ENCODE measurements around the gene PIGU.

The PIGU gene

GRCh38 chr20:34517114-34517505 is 159.8 kb downstream of the PIGU start:
- TF ChIP-seq KLF10 (tag by site-specific recombination; IDR thresholded peaks at IDR 0.05) (0 out of 2 replicates have a peak, but pooled peaks have one; percentile 3), ZNF362 (tag by site-specific recombination; IDR thresholded peaks at IDR 0.05) (0 out of 2 replicates have a peak, but pooled peaks have one; percentile 24), ZNF146 (tag by site-specific recombination; IDR thresholded peaks at IDR 0.05) (no peak)
- ChIA-PET CTCF (interaction anchor here (1.0 to 6.5 kb wide), 4 partner anchors 8 to 204 kb away, joined by 3 to 57 read pairs (median 6); no protein-coding TSS in a partner anchor), POLR2A (interaction anchor here (2.4 to 3.4 kb wide), 4 partner anchors 9 to 215 kb away, joined by 17 to 20 read pairs (median 18); partner anchors contain the start of genes AHCY and ITCH)
- H3K4me1 ChIP-seq (ENCODE audit: control insufficient read depth, insufficient read depth, low read length) = no peaks in the 10 kb centered on the region
- H3K36me3 ChIP-seq (ENCODE audit: control insufficient read depth in 2 of 2, insufficient read depth in 1 of 2, low read length in 2 of 2) = peaks cover 0 to 28% of the 10 kb centered on the region in 2 experiments; a peak in 2 of 3 replicates
- H3K4me3 ChIP-seq (ENCODE audit: low read depth, low read length) = peak overlapping the region; percentile 80
- peak overlapping the region; percentile 87 for H3K27ac ChIP-seq (ENCODE audit: extremely low read depth, low read depth, low read length)
- no peaks in the 10 kb centered on the region for H3K9me3 ChIP-seq (ENCODE audit: control insufficient read depth, insufficient read depth, low read depth, low read length)

- Histone ChIP-seq H3K4me1 (ENCODE audit: control insufficient read depth, insufficient read depth, low read length) (no peaks in the 10 kb centered on the region), H3K4me3 (ENCODE audit: low read depth, low read length) (peak within 1 kb of the TSS; percentile 80), H3K27ac (ENCODE audit: extremely low read depth, low read depth, low read length) (peak within 1 kb of the TSS; percentile 87), H3K36me3 (ENCODE audit: control insufficient read depth in 2 of 2, insufficient read depth in 1 of 2, low read length in 2 of 2) (peaks cover 0 to 27% of the 10 kb centered on the region in 2 experiments; a peak in 2 of 3 replicates), H3K9me3 (ENCODE audit: control insufficient read depth, insufficient read depth, low read depth, low read length) (no peaks in the 10 kb centered on the region)
- ChIA-PET CTCF (interaction anchor here (0.7 to 6.5 kb wide), 8 partner anchors 9 to 326 kb away, joined by 3 to 57 read pairs (median 4); partner anchors contain the start of gene AHCY), POLR2A (interaction anchor here (0.6 to 3.4 kb wide), 14 partner anchors 8 to 761 kb away, joined by 3 to 20 read pairs (median 4); partner anchors contain the start of genes AHCY, ITCH, MAP1LC3A and MMP24OS)
- TF ChIP-seq ZNF600 (tag by site-specific recombination; IDR thresholded peaks at IDR 0.05) = no peak
- TF ChIP-seq KLF9 (tag by site-specific recombination; IDR thresholded peaks at IDR 0.05; ENCODE audit: low read depth) = peak; percentile 81
- TF ChIP-seq HIC1 (tag by site-specific recombination; IDR thresholded peaks at IDR 0.05) = peak; percentile 83
- peak; percentile 83 for TF ChIP-seq KLF7 (tag by site-specific recombination; IDR thresholded peaks at IDR 0.05; ENCODE audit: borderline replicate concordance)
- TF ChIP-seq ZNF561 (tag by site-specific recombination; IDR thresholded peaks at IDR 0.05; ENCODE audit: borderline replicate concordance) = peak; percentile 47; the same call in 1 of the 2 replicates
- TF ChIP-seq ZNF558 (tag by site-specific recombination; IDR thresholded peaks at IDR 0.05) = no peak
- TF ChIP-seq SP7 (tag by site-specific recombination; IDR thresholded peaks at IDR 0.05) = peak; percentile 33; the same call in 1 of the 2 replicates
- TF ChIP-seq ZNF202 (tag by site-specific recombination; IDR thresholded peaks at IDR 0.05; ENCODE audit: borderline replicate concordance) = no peak
- no peak for TF ChIP-seq HOXA7 (CRISPR knock-in tag; IDR thresholded peaks at IDR 0.05; ENCODE audit: borderline replicate concordance)
- TF ChIP-seq PRDM1 (tag by site-specific recombination; IDR thresholded peaks at IDR 0.05) = 0 out of 2 replicates have a peak, but pooled peaks have one; percentile 27
- TF ChIP-seq ZFHX2 (tag by site-specific recombination; conservative IDR thresholded peaks at IDR 0.05) = peak; percentile 66; the same call in 1 of the 2 replicates
- no peak for TF ChIP-seq ZNF174 (tag by site-specific recombination; IDR thresholded peaks at IDR 0.05)
- no peak for TF ChIP-seq ZNF707 (tag by site-specific recombination; IDR thresholded peaks at IDR 0.05)
- TF ChIP-seq ZNF335 (tag by site-specific recombination; conservative IDR thresholded peaks at IDR 0.05) = peak; percentile 76
- TF ChIP-seq KLF8 (tag by site-specific recombination; IDR thresholded peaks at IDR 0.05) = peak; percentile 73
- TF ChIP-seq KLF1 (tag by site-specific recombination; IDR thresholded peaks at IDR 0.05) = peak; percentile 62
- peak; percentile 89 for TF ChIP-seq PRDM10 (tag by site-specific recombination; IDR thresholded peaks at IDR 0.05)
- peak; percentile 87 for TF ChIP-seq SP2 (tag by site-specific recombination; IDR thresholded peaks at IDR 0.05)
- peak; percentile 68; the same call in 1 of the 2 replicates for TF ChIP-seq ZEB2 (tag by site-specific recombination; IDR thresholded peaks at IDR 0.05)
- 0 out of 2 replicates have a peak, but pooled peaks have one; percentile 24 for TF ChIP-seq YY1 (tag by site-specific recombination; IDR thresholded peaks at IDR 0.05)
Observed at GRCh38 chr20:34516247-34517113, 160.4 kb downstream of the PIGU start, which contains the start of gene DYNLRB1. TSS of gene DYNLRB1 (plus strand) at chr20:34516422. CDS start at chr20:34516459, 37 bp downstream.

Measured in HEK293 (cell line).